ENCODE data around the gene SNX6.
"Not testable (repeated sequence)": the region's sequence is repeated elsewhere in the genome, so short reads cannot be mapped to it uniquely, and the experiment has no call there.

Gene SNX6

GRCh38 chr14:34629657-34630529 lies at the start of gene SNX6:
Gene SNX6 (minus strand): TSS chr14:34630148. CDS start chr14:34630116, 32 bp downstream.
- H3K4me1 Mint-ChIP-seq (ENCODE audit: low read depth), result peaks cover 18% of the 10 kb centered on the region
- peaks cover 11% of the 10 kb centered on the region for H3K36me3 Mint-ChIP-seq (ENCODE audit: low read depth)
- H3K4me3 Mint-ChIP-seq, result peak within 1 kb of the TSS; percentile 91
- H3K27ac Mint-ChIP-seq, result peak within 1 kb of the TSS; percentile 87
- H3K27me3 Mint-ChIP-seq (ENCODE audit: low read depth), result peaks cover 20% of the 10 kb centered on the region
- H3K9me3 Mint-ChIP-seq, result no peaks in the 10 kb centered on the region

GRCh38 chr14:34678735-34679134 lies 48.8 kb upstream of the SNX6 start:
- no peaks in the 10 kb centered on the region for H3K27me3 Mint-ChIP-seq (ENCODE audit: low read depth)
- no peak overlapping the region for H3K4me3 Mint-ChIP-seq
- H3K9me3 Mint-ChIP-seq, result no peaks in the 10 kb centered on the region
- no peak overlapping the region for H3K27ac Mint-ChIP-seq
- H3K4me1 Mint-ChIP-seq (ENCODE audit: low read depth), result peaks cover 3% of the 10 kb centered on the region
- no peaks in the 10 kb centered on the region for H3K36me3 Mint-ChIP-seq (ENCODE audit: low read depth)

GRCh38 chr14:34678306-34678705 lies 48.4 kb upstream of the SNX6 start:
- H3K27me3 Mint-ChIP-seq (ENCODE audit: low read depth), result no peaks in the 10 kb centered on the region
- no peaks in the 10 kb centered on the region for H3K36me3 Mint-ChIP-seq (ENCODE audit: low read depth)
- H3K27ac Mint-ChIP-seq, result no peak overlapping the region
- no peak overlapping the region for H3K4me3 Mint-ChIP-seq
- peaks cover 3% of the 10 kb centered on the region for H3K4me1 Mint-ChIP-seq (ENCODE audit: low read depth)
- H3K9me3 Mint-ChIP-seq, result no peaks in the 10 kb centered on the region

- no peaks in the 10 kb centered on the region for H3K27me3 Mint-ChIP-seq (ENCODE audit: low read depth)
- H3K27ac Mint-ChIP-seq, result no peak overlapping the region
- no peaks in the 10 kb centered on the region for H3K36me3 Mint-ChIP-seq (ENCODE audit: low read depth)
Measured at GRCh38 chr14:34676516-34677211, 46.7 kb upstream of the SNX6 start.

GRCh38 chr14:34673702-34674101 lies 43.8 kb upstream of the SNX6 start:
- Mint-ChIP-seq H3K4me1 (ENCODE audit: low read depth) (no peaks in the 10 kb centered on the region), H3K36me3 (ENCODE audit: low read depth) (no peaks in the 10 kb centered on the region), H3K9me3 (no peaks in the 10 kb centered on the region), H3K27me3 (ENCODE audit: low read depth) (no peaks in the 10 kb centered on the region), H3K27ac (no peak overlapping the region), H3K4me3 (no peak overlapping the region)

More at GRCh38 chr14:34676516-34677211, 46.7 kb upstream of the SNX6 start:
- H3K4me1 Mint-ChIP-seq (ENCODE audit: low read depth), result no peaks in the 10 kb centered on the region
- H3K4me3 Mint-ChIP-seq, result no peak overlapping the region
- H3K9me3 Mint-ChIP-seq, result no peaks in the 10 kb centered on the region

- Mint-ChIP-seq H3K27ac (no peak overlapping the region), H3K27me3 (ENCODE audit: low read depth) (no peaks in the 10 kb centered on the region), H3K4me1 (ENCODE audit: low read depth) (no peaks in the 10 kb centered on the region), H3K4me3 (no peak overlapping the region), H3K36me3 (ENCODE audit: low read depth) (no peaks in the 10 kb centered on the region), H3K9me3 (no peaks in the 10 kb centered on the region)
Measured at GRCh38 chr14:34671716-34672115, 41.8 kb upstream of the SNX6 start.

- Mint-ChIP-seq H3K27me3 (ENCODE audit: low read depth) (peaks cover 3% of the 10 kb centered on the region), H3K9me3 (no peaks in the 10 kb centered on the region), H3K4me3 (no peak overlapping the region)
Measured at GRCh38 chr14:34668111-34668510, 38.2 kb upstream of the SNX6 start.

GRCh38 chr14:34667007-34667406 lies 37.1 kb upstream of the SNX6 start:
- H3K4me1 Mint-ChIP-seq (ENCODE audit: low read depth), result peaks cover 8% of the 10 kb centered on the region
- peaks cover 4% of the 10 kb centered on the region for H3K27me3 Mint-ChIP-seq (ENCODE audit: low read depth)
- no peak overlapping the region for H3K4me3 Mint-ChIP-seq
- H3K27ac Mint-ChIP-seq, result no peak overlapping the region
- no peaks in the 10 kb centered on the region for H3K9me3 Mint-ChIP-seq
- H3K36me3 Mint-ChIP-seq (ENCODE audit: low read depth), result peaks cover 2% of the 10 kb centered on the region

More at GRCh38 chr14:34668111-34668510, 38.2 kb upstream of the SNX6 start:
- no peak overlapping the region for H3K27ac Mint-ChIP-seq
- H3K4me1 Mint-ChIP-seq (ENCODE audit: low read depth), result peaks cover 8% of the 10 kb centered on the region
- peaks cover 2% of the 10 kb centered on the region for H3K36me3 Mint-ChIP-seq (ENCODE audit: low read depth)

- H3K4me3 Mint-ChIP-seq, result no peak overlapping the region
- H3K9me3 Mint-ChIP-seq, result peaks cover 2% of the 10 kb centered on the region
- H3K27me3 Mint-ChIP-seq (ENCODE audit: low read depth), result peaks cover 13% of the 10 kb centered on the region
- peak overlapping the region; percentile 74 for H3K27ac Mint-ChIP-seq
- H3K4me1 Mint-ChIP-seq (ENCODE audit: low read depth), result peaks cover 8% of the 10 kb centered on the region
- peaks cover 2% of the 10 kb centered on the region for H3K36me3 Mint-ChIP-seq (ENCODE audit: low read depth)
Measured at GRCh38 chr14:34665785-34666435, 36.0 kb upstream of the SNX6 start.

- H3K27ac Mint-ChIP-seq, result no peak overlapping the region
- H3K9me3 Mint-ChIP-seq, result peaks cover 6% of the 10 kb centered on the region
- peaks cover 20% of the 10 kb centered on the region for H3K27me3 Mint-ChIP-seq (ENCODE audit: low read depth)
- peaks cover 2% of the 10 kb centered on the region for H3K36me3 Mint-ChIP-seq (ENCODE audit: low read depth)
- H3K4me1 Mint-ChIP-seq (ENCODE audit: low read depth), result peaks cover 8% of the 10 kb centered on the region
- no peak overlapping the region for H3K4me3 Mint-ChIP-seq
Measured at GRCh38 chr14:34662561-34663088, 32.7 kb upstream of the SNX6 start.

- peaks cover 1% of the 10 kb centered on the region for H3K4me1 Mint-ChIP-seq (ENCODE audit: low read depth)
- H3K9me3 Mint-ChIP-seq, result peaks cover 6% of the 10 kb centered on the region
- no peaks in the 10 kb centered on the region for H3K36me3 Mint-ChIP-seq (ENCODE audit: low read depth)
- H3K27me3 Mint-ChIP-seq (ENCODE audit: low read depth), result peaks cover 20% of the 10 kb centered on the region
- no peak overlapping the region for H3K27ac Mint-ChIP-seq
- H3K4me3 Mint-ChIP-seq, result no peak overlapping the region
Measured at GRCh38 chr14:34660796-34661195, 30.8 kb upstream of the SNX6 start.

- Mint-ChIP-seq H3K27ac (no peak overlapping the region), H3K27me3 (ENCODE audit: low read depth) (peaks cover 8% of the 10 kb centered on the region)
Measured at GRCh38 chr14:34655959-34656358, 26.0 kb upstream of the SNX6 start.

GRCh38 chr14:34653073-34653472 lies 23.1 kb upstream of the SNX6 start:
- not testable (repeated sequence) for H3K27ac Mint-ChIP-seq; H3K9me3 Mint-ChIP-seq; H3K27me3 Mint-ChIP-seq (ENCODE audit: low read depth); H3K4me1 Mint-ChIP-seq (ENCODE audit: low read depth); H3K36me3 Mint-ChIP-seq (ENCODE audit: low read depth); H3K4me3 Mint-ChIP-seq

More at GRCh38 chr14:34655959-34656358, 26.0 kb upstream of the SNX6 start:
- Mint-ChIP-seq H3K36me3 (ENCODE audit: low read depth) (no peaks in the 10 kb centered on the region), H3K9me3 (peaks cover 4% of the 10 kb centered on the region), H3K4me3 (no peak overlapping the region), H3K4me1 (ENCODE audit: low read depth) (no peaks in the 10 kb centered on the region)

- not testable (repeated sequence) for H3K9me3 Mint-ChIP-seq; H3K36me3 Mint-ChIP-seq (ENCODE audit: low read depth); H3K27ac Mint-ChIP-seq; H3K4me3 Mint-ChIP-seq; H3K4me1 Mint-ChIP-seq (ENCODE audit: low read depth); H3K27me3 Mint-ChIP-seq (ENCODE audit: low read depth)
Measured at GRCh38 chr14:34652348-34652747, 22.4 kb upstream of the SNX6 start.
